SK-N-SH treated with all-trans-retinoic acid at 6 μM for 48 hours (cell line): ENCODE measurements around the gene FES.

ENCODE experiments used
- ATAC-seq: fragments of 200-7000 bp; cut with Tn5 transposase; 3 replicates; pipeline ENCODE4 v1.9.1; 2020; ENCODE audit warnings: mild to moderate bottlenecking, moderate library complexity
- ARNTL ChIP-seq: fragments of 450-650 bp; formaldehyde crosslinking; IDR thresholded peaks from 2 replicates; pipeline ENCODE4 v1.5.0; 2020; ENCODE audit warnings: low read depth, mild to moderate bottlenecking, moderate library complexity, borderline replicate concordance
- BACH2 ChIP-seq: fragments of 250-450 bp; sonication (Bioruptor Pico); IDR thresholded peaks from 2 replicates; pipeline ENCODE4 v1.9.0; 2021; ENCODE audit warnings: mild to moderate bottlenecking, borderline replicate concordance
- CSDC2 ChIP-seq: fragments of 250-450 bp; sonication (Bioruptor Pico); IDR thresholded peaks from 2 replicates; pipeline ENCODE4 v1.5.0; 2020; ENCODE audit warnings: mild to moderate bottlenecking, moderate library complexity
- CSRNP3 ChIP-seq: fragments of 250-450 bp; sonication (Bioruptor Pico); IDR thresholded peaks from 2 replicates; pipeline ENCODE4 v1.5.1; 2021; ENCODE audit warnings: mild to moderate bottlenecking, moderate library complexity
- ESRRG ChIP-seq: fragments of 250-450 bp; sonication (Bioruptor Pico); IDR thresholded peaks from 2 replicates; pipeline ENCODE4 v1.6.1; 2021; ENCODE audit warnings: mild to moderate bottlenecking
- GLIS3 ChIP-seq: fragments of 250-450 bp; sonication (Bioruptor Pico); IDR thresholded peaks from 2 replicates; pipeline ENCODE4 v1.5.0; 2020; ENCODE audit warnings: mild to moderate bottlenecking, moderate library complexity
- ISL1 ChIP-seq: fragments of 250-450 bp; sonication (Bioruptor Pico); IDR thresholded peaks from 2 replicates; pipeline ENCODE4 v2.1.2; 2022; ENCODE audit warnings: mild to moderate bottlenecking, moderate library complexity
- OSR1 ChIP-seq: fragments of 250-450 bp; sonication (Bioruptor Pico); IDR thresholded peaks from 2 replicates; pipeline ENCODE4 v1.8.0; 2022; ENCODE audit warnings: moderate library complexity, mild to moderate bottlenecking, inconsistent platforms
- POU6F1 ChIP-seq: fragments of 250-450 bp; sonication (Bioruptor Pico); IDR thresholded peaks from 2 replicates; pipeline ENCODE4 v1.8.0; 2021; ENCODE audit warnings: low read depth, mild to moderate bottlenecking, moderate library complexity, borderline replicate concordance
- PPARA ChIP-seq: fragments of 250-450 bp; sonication (Bioruptor Pico); IDR thresholded peaks from 2 replicates; pipeline ENCODE4 v1.5.0; 2020; ENCODE audit warnings: mild to moderate bottlenecking, borderline replicate concordance
- RARB ChIP-seq: fragments of 250-450 bp; sonication (Bioruptor Pico); IDR thresholded peaks from 2 replicates; pipeline ENCODE4 v1.8.0; 2021; ENCODE audit warnings: mild to moderate bottlenecking, moderate library complexity
- SNAI2 ChIP-seq: fragments of 250-450 bp; sonication (Bioruptor Pico); IDR thresholded peaks from 2 replicates; pipeline ENCODE4 v1.5.0; 2020; ENCODE audit warnings: mild to moderate bottlenecking, moderate library complexity
- TCF4 ChIP-seq: fragments of 250-450 bp; sonication (Bioruptor Pico); IDR thresholded peaks from 2 replicates; pipeline ENCODE4 v1.8.0; 2021; ENCODE audit warnings: mild to moderate bottlenecking, moderate library complexity, borderline replicate concordance
- TOX ChIP-seq: fragments of 250-450 bp; sonication (Bioruptor Pico); IDR thresholded peaks from 2 replicates; pipeline ENCODE4 v1.8.0; 2021; ENCODE audit warnings: mild to moderate bottlenecking, moderate library complexity, borderline replicate concordance
- ZC3H10 ChIP-seq: fragments of 250-450 bp; sonication (Bioruptor Pico); IDR thresholded peaks from 2 replicates; pipeline ENCODE4 v1.5.1; 2021; ENCODE audit warnings: mild to moderate bottlenecking, moderate library complexity
- ZFP3 ChIP-seq: fragments of 250-450 bp; sonication (Bioruptor Pico); IDR thresholded peaks from 2 replicates; pipeline ENCODE4 v1.5.0; 2020; ENCODE audit warnings: mild to moderate bottlenecking, moderate library complexity
- ZFP30 ChIP-seq: fragments of 450-650 bp; formaldehyde crosslinking; IDR thresholded peaks from 2 replicates; pipeline ENCODE4 v1.5.0; 2022; ENCODE audit warnings: mild to moderate bottlenecking, moderate library complexity
- ZNF565 ChIP-seq: fragments of 450-650 bp; formaldehyde crosslinking; conservative IDR thresholded peaks from 2 replicates; pipeline ENCODE4 v1.5.0; 2020; ENCODE audit warnings: low read depth, mild to moderate bottlenecking, moderate library complexity
- ZNF70 ChIP-seq: fragments of 450-650 bp; formaldehyde crosslinking; IDR thresholded peaks from 2 replicates; pipeline ENCODE4 v1.5.0; 2020; ENCODE audit warnings: mild to moderate bottlenecking, moderate library complexity
- ZNF8 ChIP-seq: fragments of 450-650 bp; formaldehyde crosslinking; IDR thresholded peaks from 2 replicates; pipeline ENCODE4 v1.5.0; 2020; ENCODE audit warnings: mild to moderate bottlenecking, moderate library complexity
- TF ChIP-seq, protein P1 (sequence below): fragments of 250-450 bp; sonication (Bioruptor Pico); IDR thresholded peaks from 2 replicates; pipeline ENCODE4 v1.8.0; 2020; ENCODE audit warnings: mild to moderate bottlenecking, moderate library complexity, borderline replicate concordance
- TF ChIP-seq, protein P2 (sequence below): fragments of 250-450 bp; sonication (Bioruptor Pico); IDR thresholded peaks from 2 replicates; pipeline ENCODE4 v1.5.1; 2020; ENCODE audit warnings: low read depth, mild to moderate bottlenecking, moderate library complexity
- TF ChIP-seq, protein P3 (sequence below): fragments of 250-450 bp; sonication (Bioruptor Pico); IDR thresholded peaks from 2 replicates; pipeline ENCODE4 v1.5.0; 2020; ENCODE audit warnings: mild to moderate bottlenecking, moderate library complexity

The FES gene

GRCh38 chr15:90864507-90864906 is 19.8 kb upstream of the FES start:
- no peak for ATAC-seq
- TF ChIP-seq ISL1 (CRISPR knock-in tag) (no peak), ZNF70 (no peak), RARB (no peak), ZC3H10 (CRISPR knock-in tag) (no peak), BACH2 (no peak)
- TF ChIP-seq, protein P1, sequence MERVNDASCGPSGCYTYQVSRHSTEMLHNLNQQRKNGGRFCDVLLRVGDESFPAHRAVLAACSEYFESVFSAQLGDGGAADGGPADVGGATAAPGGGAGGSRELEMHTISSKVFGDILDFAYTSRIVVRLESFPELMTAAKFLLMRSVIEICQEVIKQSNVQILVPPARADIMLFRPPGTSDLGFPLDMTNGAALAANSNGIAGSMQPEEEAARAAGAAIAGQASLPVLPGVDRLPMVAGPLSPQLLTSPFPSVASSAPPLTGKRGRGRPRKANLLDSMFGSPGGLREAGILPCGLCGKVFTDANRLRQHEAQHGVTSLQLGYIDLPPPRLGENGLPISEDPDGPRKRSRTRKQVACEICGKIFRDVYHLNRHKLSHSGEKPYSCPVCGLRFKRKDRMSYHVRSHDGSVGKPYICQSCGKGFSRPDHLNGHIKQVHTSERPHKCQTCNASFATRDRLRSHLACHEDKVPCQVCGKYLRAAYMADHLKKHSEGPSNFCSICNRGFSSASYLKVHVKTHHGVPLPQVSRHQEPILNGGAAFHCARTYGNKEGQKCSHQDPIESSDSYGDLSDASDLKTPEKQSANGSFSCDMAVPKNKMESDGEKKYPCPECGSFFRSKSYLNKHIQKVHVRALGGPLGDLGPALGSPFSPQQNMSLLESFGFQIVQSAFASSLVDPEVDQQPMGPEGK (CRISPR knock-in tag): no peak

DNA sequence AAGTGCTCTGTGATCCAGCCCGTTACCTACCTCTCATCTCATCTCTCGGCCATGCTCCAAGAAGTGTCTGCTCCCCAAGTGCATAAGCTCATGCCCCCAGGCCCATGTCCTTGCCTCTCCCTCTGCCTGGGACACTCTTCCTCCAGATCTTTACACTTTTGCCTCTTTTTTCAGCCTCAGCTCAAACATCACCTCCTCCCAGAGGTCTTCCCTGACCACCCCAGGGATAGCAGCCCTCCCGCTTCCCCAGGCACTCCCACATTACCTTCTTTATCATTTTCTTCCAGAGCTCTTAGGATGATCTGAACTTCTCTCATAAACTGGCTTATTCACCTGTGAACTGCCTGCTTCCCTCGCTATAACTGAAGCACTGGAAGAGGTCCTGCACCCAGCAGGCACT is 18.6 kb upstream of the FES start:
- no peak for ATAC-seq
- TF ChIP-seq CSDC2 (CRISPR knock-in tag) (no peak), OSR1 (CRISPR knock-in tag) (no peak), TCF4 (CRISPR knock-in tag) (no peak), TOX (no peak), POU6F1 (CRISPR knock-in tag) (no peak), GLIS3 (CRISPR knock-in tag) (no peak), ZNF8 (CRISPR knock-in tag) (no peak), ZNF70 (no peak), BACH2 (no peak), RARB (no peak), ZFP3 (CRISPR knock-in tag) (no peak), CSRNP3 (CRISPR knock-in tag) (no peak), ESRRG (CRISPR knock-in tag) (no peak), ZNF565 (no peak), ZC3H10 (CRISPR knock-in tag) (no peak)

DNA sequence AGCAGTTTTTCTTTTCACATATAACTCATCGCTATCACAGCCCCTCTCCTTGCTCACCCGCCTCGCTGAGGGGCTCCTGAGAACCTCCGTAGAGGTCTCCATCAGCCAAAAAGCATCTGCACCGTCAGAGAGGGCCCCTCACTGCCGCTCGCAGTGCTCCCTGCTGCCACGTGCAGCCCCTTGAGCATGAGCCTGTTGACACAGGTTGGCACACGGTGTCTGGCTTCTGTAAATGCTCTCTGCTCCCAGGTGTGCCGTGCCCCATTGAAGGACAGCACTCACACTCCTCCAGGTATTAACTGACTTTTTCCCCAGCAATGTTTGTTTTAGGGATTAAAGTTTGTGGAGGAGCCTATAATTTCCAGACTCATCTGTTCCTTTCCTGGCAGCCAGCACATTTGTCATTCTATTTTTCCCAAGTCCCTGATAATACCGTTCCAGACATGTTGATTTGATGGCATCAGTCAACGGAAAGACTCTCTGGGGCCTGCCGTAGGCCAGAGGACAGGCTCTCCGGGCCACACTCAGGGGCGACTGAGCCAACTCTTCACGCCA is 18.1 kb upstream of the FES start:
- ATAC-seq: no peak
- no peak for TF ChIP-seq ZNF565
- TF ChIP-seq RARB: no peak
- TF ChIP-seq TOX: no peak
- no peak for TF ChIP-seq ISL1 (CRISPR knock-in tag)
- TF ChIP-seq ESRRG (CRISPR knock-in tag): no peak
- TF ChIP-seq TCF4 (CRISPR knock-in tag): no peak
- no peak for TF ChIP-seq SNAI2
- TF ChIP-seq ZFP30 (CRISPR knock-in tag): no peak
- no peak for TF ChIP-seq CSDC2 (CRISPR knock-in tag)
- TF ChIP-seq, protein P1 (CRISPR knock-in tag): no peak
- no peak for TF ChIP-seq ZC3H10 (CRISPR knock-in tag)
- no peak for TF ChIP-seq GLIS3 (CRISPR knock-in tag)
- no peak for TF ChIP-seq BACH2
- TF ChIP-seq, protein P2, sequence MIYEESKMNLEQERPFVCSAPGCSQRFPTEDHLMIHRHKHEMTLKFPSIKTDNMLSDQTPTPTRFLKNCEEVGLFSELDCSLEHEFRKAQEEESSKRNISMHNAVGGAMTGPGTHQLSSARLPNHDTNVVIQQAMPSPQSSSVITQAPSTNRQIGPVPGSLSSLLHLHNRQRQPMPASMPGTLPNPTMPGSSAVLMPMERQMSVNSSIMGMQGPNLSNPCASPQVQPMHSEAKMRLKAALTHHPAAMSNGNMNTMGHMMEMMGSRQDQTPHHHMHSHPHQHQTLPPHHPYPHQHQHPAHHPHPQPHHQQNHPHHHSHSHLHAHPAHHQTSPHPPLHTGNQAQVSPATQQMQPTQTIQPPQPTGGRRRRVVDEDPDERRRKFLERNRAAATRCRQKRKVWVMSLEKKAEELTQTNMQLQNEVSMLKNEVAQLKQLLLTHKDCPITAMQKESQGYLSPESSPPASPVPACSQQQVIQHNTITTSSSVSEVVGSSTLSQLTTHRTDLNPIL (CRISPR knock-in tag): no peak

GRCh38 chr15:90866800-90867199 is 17.5 kb upstream of the FES start:
- ATAC-seq: no peak
- TF ChIP-seq SNAI2 (no peak), PPARA (CRISPR knock-in tag) (no peak), ZC3H10 (CRISPR knock-in tag) (no peak), CSDC2 (CRISPR knock-in tag) (no peak), ARNTL (CRISPR knock-in tag) (no peak), RARB (no peak), GLIS3 (CRISPR knock-in tag) (no peak), TCF4 (CRISPR knock-in tag) (no peak), ESRRG (CRISPR knock-in tag) (no peak), ISL1 (CRISPR knock-in tag) (no peak)
- TF ChIP-seq, protein P3, sequence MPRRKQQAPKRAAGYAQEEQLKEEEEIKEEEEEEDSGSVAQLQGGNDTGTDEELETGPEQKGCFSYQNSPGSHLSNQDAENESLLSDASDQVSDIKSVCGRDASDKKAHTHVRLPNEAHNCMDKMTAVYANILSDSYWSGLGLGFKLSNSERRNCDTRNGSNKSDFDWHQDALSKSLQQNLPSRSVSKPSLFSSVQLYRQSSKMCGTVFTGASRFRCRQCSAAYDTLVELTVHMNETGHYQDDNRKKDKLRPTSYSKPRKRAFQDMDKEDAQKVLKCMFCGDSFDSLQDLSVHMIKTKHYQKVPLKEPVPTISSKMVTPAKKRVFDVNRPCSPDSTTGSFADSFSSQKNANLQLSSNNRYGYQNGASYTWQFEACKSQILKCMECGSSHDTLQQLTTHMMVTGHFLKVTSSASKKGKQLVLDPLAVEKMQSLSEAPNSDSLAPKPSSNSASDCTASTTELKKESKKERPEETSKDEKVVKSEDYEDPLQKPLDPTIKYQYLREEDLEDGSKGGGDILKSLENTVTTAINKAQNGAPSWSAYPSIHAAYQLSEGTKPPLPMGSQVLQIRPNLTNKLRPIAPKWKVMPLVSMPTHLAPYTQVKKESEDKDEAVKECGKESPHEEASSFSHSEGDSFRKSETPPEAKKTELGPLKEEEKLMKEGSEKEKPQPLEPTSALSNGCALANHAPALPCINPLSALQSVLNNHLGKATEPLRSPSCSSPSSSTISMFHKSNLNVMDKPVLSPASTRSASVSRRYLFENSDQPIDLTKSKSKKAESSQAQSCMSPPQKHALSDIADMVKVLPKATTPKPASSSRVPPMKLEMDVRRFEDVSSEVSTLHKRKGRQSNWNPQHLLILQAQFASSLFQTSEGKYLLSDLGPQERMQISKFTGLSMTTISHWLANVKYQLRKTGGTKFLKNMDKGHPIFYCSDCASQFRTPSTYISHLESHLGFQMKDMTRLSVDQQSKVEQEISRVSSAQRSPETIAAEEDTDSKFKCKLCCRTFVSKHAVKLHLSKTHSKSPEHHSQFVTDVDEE: no peak
- TF ChIP-seq, protein P2 (CRISPR knock-in tag): no peak
